RCC 7860 (cell line): ENCODE measurements around the gene SLC25A42.
"Not testable (repeated sequence)": the region's sequence is repeated elsewhere in the genome, so short reads cannot be mapped to it uniquely, and the experiment has no call there.

ENCODE experiments used
- DNase-seq: peaks from one replicate; pipeline ENCODE4 v3.0.0-alpha.2; 2015; ENCODE audit warnings: low spot score
- FAIRE-seq: peaks from 2 replicates; lab custom pipeline; 2012; peaks lifted over from hg19 to GRCh38; lab: Jason Lieb, UNC

Gene SLC25A42

GRCh38 chr19:19102566-19102965, 38.8 kb downstream of the SLC25A42 start:
- not testable (repeated sequence) for FAIRE-seq

DNA sequence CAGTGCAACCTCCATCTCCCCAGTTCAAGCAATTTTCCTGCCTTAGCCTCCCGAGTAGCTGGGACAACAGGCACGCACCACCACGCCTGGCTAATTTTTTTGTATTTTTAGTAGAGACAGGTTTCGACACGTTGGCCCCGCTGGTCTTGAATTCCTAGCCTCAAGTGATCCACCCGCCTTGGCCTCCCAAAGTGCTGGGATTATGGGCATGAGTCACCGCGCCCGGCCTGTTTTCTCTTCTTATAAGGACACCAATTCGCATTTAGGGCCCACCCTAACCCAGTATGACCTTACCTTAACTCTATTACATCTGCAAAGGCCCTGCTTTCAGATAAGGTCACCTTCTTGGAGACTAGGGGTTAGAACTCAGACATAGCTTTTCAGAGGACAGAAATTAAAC, 39.4 kb downstream of the SLC25A42 start:
- no peak for FAIRE-seq
- DNase-seq = no peak

More at GRCh38 chr19:19102566-19102965, 38.8 kb downstream of the SLC25A42 start:
- not testable (repeated sequence) for DNase-seq

GRCh38 chr19:19105365-19106055, 41.7 kb downstream of the SLC25A42 start:
- no peak for DNase-seq
- FAIRE-seq = no peak

DNA sequence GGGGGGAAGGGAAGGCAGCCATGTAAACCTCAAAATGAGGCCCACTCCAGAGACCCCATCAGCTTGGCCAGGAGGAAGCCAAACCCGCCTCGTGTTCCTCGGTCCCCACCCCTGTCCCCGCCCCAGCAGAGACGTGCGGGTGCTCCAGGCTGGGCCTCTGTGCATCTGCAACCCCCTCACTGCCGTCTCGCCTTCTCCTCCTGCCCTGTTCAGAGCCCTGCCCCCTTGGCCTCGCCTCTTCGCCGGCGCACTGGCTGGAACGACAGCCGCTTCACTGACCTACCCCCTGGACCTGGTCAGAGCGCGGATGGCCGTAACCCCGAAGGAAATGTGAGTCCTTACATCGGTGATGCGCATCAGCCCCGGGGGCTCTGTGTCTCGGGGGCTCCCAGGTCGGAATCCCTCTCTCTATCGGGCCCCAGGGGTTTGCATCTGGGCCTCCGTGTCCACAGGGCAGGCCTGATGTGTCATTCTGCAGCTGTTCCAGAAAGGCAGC, 42.3 kb downstream of the SLC25A42 start:
- FAIRE-seq = no peak
- DNase-seq = no peak

DNA sequence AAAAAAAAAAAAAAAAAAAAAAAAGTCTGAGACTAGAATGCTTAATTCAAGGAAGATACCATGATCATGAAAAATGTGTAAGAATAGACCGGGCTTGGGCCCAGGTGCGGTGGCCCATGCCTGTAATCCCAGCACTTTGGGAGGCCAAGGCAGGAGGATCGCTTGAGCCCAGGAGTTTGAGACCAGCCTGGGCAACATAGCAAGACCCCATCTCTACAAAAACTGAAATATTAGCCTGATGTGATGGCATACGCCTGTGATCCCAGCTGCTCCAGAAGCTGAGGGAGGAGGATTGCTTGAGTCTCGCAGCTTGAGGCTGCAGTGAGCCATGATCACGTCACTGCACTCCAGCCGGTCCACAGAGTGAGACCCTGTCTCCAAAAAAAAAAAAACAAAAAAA, 43.1 kb downstream of the SLC25A42 start:
- not testable (repeated sequence) for DNase-seq, FAIRE-seq

DNA sequence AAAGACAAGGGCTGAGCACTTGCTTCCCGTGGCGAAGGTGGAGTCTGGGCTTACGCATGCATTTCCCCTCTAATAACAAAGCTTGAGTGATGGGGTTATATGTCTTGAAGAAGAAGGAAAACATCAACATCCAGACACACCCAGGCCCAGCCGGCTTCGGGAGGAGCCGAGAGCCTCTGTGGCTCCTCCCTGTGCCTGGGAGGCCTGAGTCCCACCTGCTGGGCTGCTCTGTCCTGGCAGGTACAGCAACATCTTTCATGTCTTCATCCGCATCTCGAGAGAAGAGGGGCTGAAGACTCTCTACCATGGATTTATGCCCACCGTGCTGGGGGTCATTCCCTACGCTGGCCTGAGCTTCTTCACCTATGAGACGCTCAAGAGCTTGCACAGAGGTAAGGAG, 43.9 kb downstream of the SLC25A42 start:
- no peak for DNase-seq
- FAIRE-seq = no peak

DNA sequence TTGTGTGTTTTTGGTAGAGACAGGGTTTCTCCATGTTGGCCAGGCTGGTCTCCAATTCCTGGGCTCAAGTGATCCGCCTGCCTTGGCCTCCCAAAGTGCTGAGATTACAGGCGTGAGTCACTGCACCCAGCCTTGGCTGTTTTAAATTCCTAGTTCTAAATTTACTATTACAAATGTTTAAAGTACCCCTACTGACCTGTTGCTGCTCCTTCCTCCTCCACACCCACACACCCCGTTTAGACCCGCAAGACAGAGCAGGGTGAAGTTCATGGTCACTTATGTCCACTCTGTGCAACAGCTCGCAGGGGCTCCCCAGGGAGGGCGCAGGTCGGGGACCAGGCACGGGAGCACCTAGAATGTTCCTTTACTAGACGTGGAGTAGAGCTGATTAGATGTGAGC, 45.8 kb downstream of the SLC25A42 start:
- no peak for DNase-seq
- no peak for FAIRE-seq

DNA sequence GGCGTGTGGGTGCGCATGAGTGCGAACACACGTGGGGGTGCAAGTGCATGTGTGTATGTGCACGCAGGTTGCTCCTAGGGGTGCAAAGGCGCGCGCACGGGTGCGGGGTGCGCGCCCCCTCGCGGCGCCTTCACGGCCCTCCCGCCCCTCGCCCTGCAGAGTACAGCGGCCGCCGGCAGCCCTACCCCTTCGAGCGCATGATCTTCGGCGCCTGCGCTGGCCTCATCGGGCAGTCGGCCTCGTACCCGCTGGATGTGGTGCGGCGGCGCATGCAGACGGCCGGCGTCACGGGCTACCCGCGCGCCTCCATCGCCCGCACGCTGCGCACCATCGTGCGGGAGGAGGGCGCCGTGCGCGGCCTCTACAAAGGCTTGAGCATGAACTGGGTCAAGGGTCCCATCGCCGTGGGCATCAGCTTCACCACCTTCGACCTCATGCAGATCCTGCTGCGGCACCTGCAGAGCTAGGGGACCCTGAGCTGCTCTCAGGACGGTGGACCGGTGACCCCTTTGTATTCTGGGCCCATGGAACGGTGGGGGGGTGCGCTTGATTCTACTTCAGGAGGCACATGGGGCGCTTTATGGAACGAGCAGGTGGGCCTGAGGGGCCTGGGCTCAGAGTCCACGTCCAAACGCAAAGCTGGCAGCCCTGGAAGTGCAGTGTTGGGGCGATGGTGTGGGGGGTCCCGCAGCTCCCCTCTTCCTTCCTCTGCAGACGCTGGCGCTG, 46.8 kb downstream of the SLC25A42 start:
- FAIRE-seq = no peak
- DNase-seq = no peak

GRCh38 chr19:19111136-19111835, 47.5 kb downstream of the SLC25A42 start:
- FAIRE-seq = no peak

GRCh38 chr19:19111967-19112580, 48.3 kb downstream of the SLC25A42 start:
- FAIRE-seq (no peak), DNase-seq (no peak)

More at GRCh38 chr19:19111136-19111835, 47.5 kb downstream of the SLC25A42 start:
- DNase-seq = no peak

DNA sequence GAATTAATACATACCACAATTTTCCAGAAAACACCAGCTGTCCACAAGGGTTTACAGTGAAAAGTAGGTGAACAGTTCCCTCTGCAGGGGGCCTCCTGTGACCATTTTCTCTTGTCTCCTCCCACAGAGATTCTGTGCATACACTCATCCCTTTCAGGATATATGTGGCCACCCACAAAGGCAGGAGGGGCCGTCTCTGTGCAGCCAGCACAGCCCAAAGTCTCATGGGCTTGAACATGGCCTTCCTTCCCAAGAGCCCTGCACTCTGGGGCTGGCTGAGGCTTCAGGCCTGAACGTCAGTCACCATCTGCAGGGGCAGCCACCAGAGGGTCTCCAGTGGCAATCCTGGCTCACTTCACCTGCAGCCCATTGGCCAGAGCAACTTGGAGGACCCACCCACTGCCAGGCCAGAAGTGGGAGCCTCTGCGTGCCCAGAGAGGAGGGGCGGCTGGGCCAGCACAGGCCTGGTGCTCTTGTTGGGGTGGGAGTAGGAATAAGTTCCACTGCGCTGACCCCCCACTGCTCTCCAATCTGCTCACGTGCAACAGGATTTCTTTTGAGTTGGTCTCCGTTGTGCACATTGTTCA, 49.3 kb downstream of the SLC25A42 start:
- no peak for FAIRE-seq
- DNase-seq = peak; percentile 7

DNA sequence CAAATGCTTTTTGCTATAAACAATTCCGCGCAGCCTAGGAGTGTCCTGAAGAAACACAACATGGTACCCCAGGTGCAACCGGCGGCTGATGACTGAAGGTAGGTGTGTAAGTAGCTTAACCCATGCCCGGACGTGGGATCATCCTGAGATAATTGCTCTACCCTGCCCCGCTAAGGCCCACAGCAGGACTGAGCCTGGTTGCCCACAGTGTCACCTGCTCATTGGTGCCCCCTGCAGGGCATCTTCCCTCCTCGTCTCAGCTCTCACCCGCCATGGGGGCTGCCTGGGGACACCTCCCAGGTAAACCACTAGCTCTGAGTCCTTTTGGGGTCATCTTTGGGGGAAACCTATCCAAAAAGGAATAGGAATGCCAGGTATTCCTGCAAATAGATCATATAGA, 52.2 kb downstream of the SLC25A42 start:
- FAIRE-seq (no peak), DNase-seq (no peak)

- no peak for DNase-seq
- no peak for FAIRE-seq
Measured at GRCh38 chr19:19119325-19120237, 55.8 kb downstream of the SLC25A42 start.

GRCh38 chr19:19120308-19121231, 56.8 kb downstream of the SLC25A42 start:
- FAIRE-seq = no peak
- DNase-seq = no peak

DNA sequence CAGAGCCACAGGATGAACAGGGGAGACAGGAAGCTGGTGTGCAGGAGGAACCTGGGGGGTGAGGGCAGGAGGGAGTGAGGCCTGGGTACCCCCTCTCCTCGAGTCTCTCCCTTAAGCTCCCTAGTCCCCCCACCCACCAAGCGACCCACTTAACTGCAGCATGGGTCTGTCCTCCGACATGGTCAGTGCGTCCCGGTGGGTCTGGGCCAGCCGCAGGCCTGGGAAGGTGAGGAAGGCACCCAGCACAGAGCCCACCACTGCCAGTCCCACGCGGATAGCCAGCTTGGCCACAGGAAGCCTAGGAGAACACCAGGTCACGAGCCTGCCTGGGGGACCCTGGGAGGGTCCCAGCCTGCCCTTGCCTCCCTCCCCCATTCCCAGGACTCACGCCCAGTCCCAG, 57.6 kb downstream of the SLC25A42 start:
- FAIRE-seq = no peak
- DNase-seq = no peak

DNA sequence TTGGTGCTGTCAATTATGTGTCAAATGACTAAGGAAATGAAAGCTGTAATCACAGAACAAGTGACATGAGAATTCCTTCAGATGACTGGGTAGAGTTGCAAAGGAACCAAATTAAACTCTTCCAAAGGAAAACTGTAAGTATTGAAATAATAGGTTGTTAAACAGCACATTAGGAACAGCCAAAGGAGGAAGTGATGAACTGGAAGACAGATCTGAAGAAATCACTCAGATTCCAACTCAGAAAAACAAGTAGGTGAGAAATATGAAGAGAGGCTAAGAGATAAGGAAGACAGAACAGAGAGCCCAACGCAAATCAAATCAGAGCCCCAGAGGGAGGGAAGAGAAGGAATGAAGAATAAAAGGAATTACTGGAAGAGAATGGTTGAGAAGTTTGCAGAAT, 59.1 kb downstream of the SLC25A42 start:
- DNase-seq (no peak), FAIRE-seq (no peak)

DNA sequence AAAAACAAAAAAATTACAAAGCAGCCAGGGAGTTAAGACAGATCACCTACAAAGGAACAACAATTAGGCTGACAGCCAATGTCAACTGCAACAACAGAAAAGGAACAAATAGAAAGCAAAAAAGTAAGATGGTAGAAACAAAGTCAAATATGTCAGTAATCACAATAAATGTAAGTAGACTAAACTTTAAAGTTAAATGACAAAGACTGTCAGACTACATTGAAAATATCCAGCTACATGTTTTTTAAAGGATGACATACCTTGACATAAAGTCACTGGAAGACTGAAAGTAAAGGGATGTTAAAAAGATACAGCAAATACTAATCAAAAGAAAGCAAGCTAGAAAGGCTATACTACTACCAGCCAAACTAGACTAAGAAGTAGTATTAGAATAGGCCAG, 59.6 kb downstream of the SLC25A42 start:
- no peak for DNase-seq
- FAIRE-seq = no peak

DNA sequence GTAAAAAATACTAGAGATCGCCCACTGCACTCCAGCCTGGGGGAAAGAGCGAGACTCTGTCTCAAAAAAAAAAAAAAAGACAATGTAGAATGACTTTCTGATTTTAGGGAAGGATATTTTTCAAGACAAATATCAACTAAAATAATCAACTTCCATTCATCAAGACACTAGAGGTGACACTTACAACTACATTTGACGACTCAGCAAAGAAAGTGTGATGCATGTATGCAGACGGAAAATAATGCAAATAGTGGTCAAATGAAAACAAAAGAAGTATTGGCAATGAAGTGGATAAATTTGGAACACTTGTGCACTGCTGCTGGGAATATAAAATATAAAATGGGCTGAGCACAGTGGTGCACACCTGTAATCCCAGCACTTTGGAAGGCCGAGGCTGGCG, 62.3 kb downstream of the SLC25A42 start:
- no peak for FAIRE-seq
- DNase-seq = no peak

DNA sequence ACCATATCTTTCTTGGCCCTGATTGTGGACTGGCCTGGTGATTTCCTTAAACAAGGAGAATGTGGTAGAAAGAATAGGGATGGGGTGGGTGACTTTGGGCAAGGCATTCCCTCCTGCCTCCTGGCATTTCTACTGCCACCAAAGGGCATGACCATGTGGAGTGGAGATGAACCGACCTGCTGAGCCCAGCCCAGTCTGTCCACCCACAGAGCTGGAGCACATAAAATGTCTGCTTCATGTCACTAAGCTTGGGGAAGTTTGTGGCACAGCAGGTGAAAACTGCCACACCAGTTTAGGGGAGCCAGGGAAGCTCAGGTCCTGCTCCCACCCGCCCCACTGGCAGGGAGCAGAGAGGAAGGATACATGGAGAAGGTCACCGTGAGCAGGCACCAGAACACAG, 68.2 kb downstream of the SLC25A42 start:
- DNase-seq (no peak), FAIRE-seq (no peak)
